ENCODE results near the gene ZNF302. TPM values are rescaled to one million over a fixed set of nuclear protein-coding genes. Genes with fewer than 3 reads are reported as not detected.

The ZNF302 gene
- polyA plus RNA-seq, 3 donors, result 82.5 to 89.3 (median 88.0) TPM

DNA sequence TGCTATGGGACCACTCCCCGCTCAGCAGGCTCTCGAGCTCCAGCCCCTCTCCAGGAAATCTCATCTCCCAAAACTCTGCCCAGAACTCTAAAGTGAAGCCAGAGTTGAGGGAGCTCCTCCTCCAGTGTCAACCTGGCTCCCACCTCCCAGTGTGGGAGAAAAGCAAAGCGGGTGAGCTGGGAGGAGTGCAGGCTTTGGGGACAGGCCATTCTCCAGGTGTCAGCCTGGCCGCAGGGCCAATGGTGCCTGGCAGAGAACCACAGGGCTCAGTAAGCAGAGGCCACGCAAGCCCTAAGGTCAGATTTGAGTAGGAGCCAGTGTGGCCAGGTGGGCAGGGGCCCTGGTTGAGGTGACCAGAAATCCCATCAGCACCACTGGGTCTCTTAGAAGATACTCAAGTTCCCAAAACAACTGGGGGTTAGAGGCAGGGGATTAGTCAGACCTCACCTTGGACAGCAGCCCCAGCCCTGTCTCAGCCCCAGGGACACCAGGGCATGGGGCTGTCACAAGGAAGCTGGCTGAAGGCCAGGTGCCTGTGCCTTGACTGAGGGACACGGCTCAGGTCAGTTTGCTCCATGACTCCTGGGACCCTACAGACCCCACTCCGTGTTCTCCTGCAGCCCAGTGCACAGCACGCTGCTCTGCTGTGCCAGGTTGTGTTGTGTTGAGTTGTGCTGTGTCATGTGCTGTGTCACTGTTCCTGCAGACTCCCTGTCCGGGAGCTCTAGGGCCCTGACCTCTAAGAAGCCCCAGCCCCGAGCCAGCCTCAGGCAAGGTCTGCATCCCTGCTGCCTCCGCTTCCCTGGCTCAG is 53.7 kb downstream of the ZNF302 start:
- no peak for DNase-seq (ENCODE audit: low read depth in 3 of 3, low spot score in 2 of 3)

DNA sequence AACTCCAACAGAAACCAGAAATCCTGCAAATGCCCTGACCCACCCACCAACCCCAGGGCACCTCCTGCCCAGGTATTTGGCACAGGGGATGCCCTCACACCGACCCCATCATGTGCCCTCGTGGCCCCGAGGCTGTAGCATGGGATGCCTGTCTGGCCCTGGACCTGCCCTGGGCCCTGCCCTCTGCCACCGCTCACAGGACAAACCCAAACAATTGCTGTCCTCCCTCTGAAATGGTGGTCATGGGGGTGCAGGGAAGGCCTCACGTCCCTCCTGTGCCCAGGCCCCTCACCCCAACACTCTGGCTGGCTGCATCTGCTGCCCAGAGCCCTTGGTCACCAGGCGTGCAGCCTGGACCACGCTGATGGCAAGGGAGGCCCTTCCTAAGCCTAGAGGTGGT is 54.5 kb downstream of the ZNF302 start:
- DNase-seq (ENCODE audit: low read depth in 3 of 3, low spot score in 2 of 3), result no peak

DNA sequence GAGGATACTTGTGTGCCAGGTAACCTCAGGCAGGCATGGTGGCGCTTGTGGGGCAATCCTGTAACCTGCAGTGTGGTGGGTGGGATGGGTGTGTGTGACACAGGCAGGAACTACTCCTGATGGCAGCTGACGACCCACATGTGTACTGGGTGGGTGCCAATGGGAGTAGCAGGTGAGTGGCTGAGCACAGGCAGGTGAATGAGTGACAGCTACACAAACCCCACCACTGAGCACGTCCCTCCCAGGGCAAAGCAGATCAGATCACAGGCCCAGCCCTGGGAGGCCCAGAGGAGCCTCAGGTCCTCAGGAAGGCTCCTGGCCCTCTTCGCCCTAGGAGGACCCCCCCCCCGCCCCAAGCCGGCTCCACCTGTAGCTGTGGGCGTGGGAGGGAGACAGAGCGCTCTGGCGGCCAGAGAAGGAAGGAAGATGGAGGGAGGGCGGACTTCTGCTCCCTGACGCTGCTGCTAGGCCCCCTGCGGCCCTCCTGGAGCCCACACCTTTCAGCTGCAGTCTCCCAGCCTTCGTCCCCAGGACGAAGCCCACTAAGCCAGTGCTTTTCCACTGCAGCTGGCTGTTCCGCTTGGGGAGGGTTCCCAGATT is 55.2 kb downstream of the ZNF302 start:
- no peak for DNase-seq (ENCODE audit: low read depth in 3 of 3, low spot score in 2 of 3)

DNA sequence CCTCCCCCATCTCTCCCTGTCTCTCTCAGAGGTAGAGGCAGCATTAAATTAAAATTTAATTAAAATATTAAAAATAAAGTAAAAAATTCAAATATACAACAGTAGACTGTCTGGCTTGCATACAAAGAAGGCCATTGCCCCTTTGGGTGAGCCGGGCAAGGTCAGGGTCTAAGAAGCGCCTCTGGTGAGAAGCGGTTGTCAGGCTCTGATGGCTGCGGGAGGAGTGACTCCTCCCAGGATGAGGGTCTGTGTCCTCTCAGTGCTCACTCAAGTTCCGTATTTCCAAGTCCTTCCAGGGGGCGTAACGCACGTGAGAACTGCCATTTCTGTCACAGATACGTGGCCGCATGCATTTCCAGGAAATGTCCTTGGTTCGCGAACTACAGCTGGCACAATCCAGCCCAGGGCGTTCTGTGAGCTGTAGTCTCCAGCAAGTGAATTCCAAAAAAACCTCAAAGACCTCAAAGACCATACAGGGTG is 55.8 kb downstream of the ZNF302 start:
- peak in 1 of 3 donors; percentile 72 for DNase-seq (ENCODE audit: low read depth in 3 of 3, low spot score in 2 of 3)

DNA sequence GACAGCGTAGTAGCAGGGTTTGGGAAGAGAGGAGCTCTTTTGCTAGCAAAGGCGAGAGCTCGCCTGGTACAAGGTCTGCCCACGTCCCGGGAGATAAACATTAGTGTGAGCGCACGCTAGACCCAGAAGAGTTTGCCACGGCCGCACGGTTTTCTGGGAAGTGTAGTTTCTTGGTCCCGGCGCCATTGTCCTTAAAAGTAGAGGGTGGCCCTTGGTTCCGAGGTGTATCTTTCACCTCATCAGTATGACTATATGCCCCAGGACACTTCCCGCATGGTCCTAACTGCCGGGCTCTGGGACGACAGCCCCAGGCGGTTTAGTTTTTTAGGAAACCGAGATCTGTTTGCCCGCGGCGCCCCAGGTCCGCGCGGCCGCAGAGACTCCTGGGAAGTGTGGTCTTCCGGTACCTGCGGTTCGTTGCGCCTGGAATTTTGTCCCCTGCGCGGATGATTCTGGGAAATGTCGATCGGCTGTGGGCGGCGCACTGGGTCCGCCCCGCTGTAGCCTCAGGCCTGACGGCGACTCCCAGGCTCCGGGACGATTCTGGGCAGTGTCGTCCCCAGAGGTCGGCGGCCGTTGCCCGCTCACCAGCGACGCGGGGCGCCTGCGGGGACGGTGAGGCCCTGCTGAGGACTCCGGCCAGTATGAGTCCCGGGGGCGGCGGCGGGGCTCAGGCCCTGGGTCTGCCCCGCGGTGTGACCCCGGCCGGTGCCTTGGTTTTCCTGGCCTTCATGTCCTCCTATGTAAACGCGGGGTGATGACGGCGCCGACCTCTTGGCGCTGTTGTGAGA is 56.5 kb downstream of the ZNF302 start, which contains the start of gene ZNF181:
Gene ZNF181 (plus strand): TSS at position 498 of the 791 bp plus-strand sequence. CDS start 795 bp downstream, outside the sequence.
- DNase-seq (ENCODE audit: low read depth in 3 of 3, low spot score in 2 of 3), result peak; percentile 85 to 86 (median 85)

DNA sequence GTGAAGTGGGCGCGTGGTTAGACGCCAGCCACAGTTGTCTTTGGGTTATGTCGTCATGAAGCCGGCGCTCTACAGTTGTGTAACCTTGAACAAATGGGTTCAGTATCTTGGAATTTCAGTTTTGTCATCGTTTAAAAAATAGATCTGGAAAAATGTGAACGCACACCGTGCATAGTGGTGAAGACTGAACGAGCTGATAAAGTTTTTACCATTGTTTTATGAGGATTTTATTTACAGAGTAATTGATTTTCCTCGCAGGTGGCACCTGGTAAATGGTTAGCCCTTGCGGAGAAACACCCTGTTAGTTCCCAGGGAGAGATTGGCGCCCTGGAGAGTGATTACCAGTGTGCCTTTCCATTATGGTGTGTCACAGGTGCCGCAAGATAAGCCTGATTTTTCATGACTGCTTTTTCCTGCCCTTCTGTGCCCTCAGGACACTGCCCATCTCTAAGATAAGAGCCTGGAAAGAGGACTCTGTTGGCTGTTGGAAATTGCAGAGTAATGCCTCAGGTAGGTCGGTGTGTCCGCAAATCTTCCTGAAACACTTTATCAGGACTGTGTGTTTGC is 57.1 kb downstream of the ZNF302 start:
- DNase-seq (ENCODE audit: low read depth in 3 of 3, low spot score in 2 of 3), result peak; percentile 14 to 76 (median 63)

Other genes with a start within 250 kb of the ZNF302 start
- 100 to 1,000 TPM; 168 to 205 (median 182) TPM for gene UBA2, start 249.3 kb upstream of the ZNF302 start, polyA plus RNA-seq (ENCODE audit: insufficient read length in 3 of 3)
- gene WTIP, start 195.9 kb upstream of the ZNF302 start, polyA plus RNA-seq (ENCODE audit: insufficient read length in 3 of 3), result 10 to 100 TPM; 34.2 to 46.8 (median 37.7) TPM
- gene SCGB2B2, start 519 bp upstream of the ZNF302 start, polyA plus RNA-seq (ENCODE audit: insufficient read length in 3 of 3), result under 1 TPM; 0.44 to 0.95 (median 0.68) TPM
- 10 to 100 TPM; 25.8 to 31.5 (median 26.8) TPM for gene ZNF181, start 56.6 kb downstream of the ZNF302 start, polyA plus RNA-seq (ENCODE audit: insufficient read length in 3 of 3)
- 10 to 100 TPM; 11.9 to 13.5 (median 13.2) TPM for gene ZNF599, start 95.5 kb downstream of the ZNF302 start, polyA plus RNA-seq (ENCODE audit: insufficient read length in 3 of 3)
- 1 to 10 TPM; 7.0 to 8.5 (median 7.8) TPM for gene ZNF30, start 249.2 kb downstream of the ZNF302 start, polyA plus RNA-seq (ENCODE audit: insufficient read length in 3 of 3)